ENCODE results near the gene COL11A1.
A peak's percentile ranks its signal among the peaks of the same experiment; 100 is the strongest.
"Not testable (repeated sequence)": the region's sequence is repeated elsewhere in the genome, so short reads cannot be mapped to it uniquely, and the experiment has no call there.

The COL11A1 gene

GRCh38 chr1:103108376-103109150 lies at the start of gene COL11A1:
COL11A1 (minus strand) TSS chr1:103108522; CDS start chr1:103108178, 344 bp downstream.
- no peak for DNase-seq

GRCh38 chr1:103156966-103157365 lies 48.6 kb upstream of the COL11A1 start:
- DNase-seq = no peak

GRCh38 chr1:103146166-103146565 lies 37.8 kb upstream of the COL11A1 start:
- peak; percentile 88 for DNase-seq

- DNase-seq = no peak
Measured at GRCh38 chr1:103145449-103145848, 37.1 kb upstream of the COL11A1 start.

GRCh38 chr1:103144681-103145080 lies 36.4 kb upstream of the COL11A1 start:
- no peak for DNase-seq

- no peak for DNase-seq
Measured at GRCh38 chr1:103142461-103142860, 34.1 kb upstream of the COL11A1 start.

GRCh38 chr1:103129796-103130195 lies 21.5 kb upstream of the COL11A1 start:
- no peak for DNase-seq

- DNase-seq = no peak
Measured at GRCh38 chr1:103129255-103129654, 20.9 kb upstream of the COL11A1 start.

- DNase-seq = not testable (repeated sequence)
Measured at GRCh38 chr1:103128256-103128655, 19.9 kb upstream of the COL11A1 start.

GRCh38 chr1:103125219-103125618 lies 16.9 kb upstream of the COL11A1 start:
- no peak for DNase-seq

- DNase-seq = no peak
Measured at GRCh38 chr1:103122983-103123720, 14.8 kb upstream of the COL11A1 start.

GRCh38 chr1:103120981-103121380 lies 12.7 kb upstream of the COL11A1 start:
- DNase-seq = no peak

GRCh38 chr1:103112546-103112945 lies 4.2 kb upstream of the COL11A1 start:
- DNase-seq = no peak

GRCh38 chr1:103111926-103112325 lies 3.6 kb upstream of the COL11A1 start:
- DNase-seq = no peak

- no peak for DNase-seq
Measured at GRCh38 chr1:103110701-103111100, 2.4 kb upstream of the COL11A1 start.

GRCh38 chr1:103109311-103109920 lies 1.1 kb upstream of the COL11A1 start:
- no peak for DNase-seq

GRCh38 chr1:103107741-103108375 lies 464 bp downstream of the COL11A1 start:
- DNase-seq = no peak

- DNase-seq = peak; percentile 71
Measured at GRCh38 chr1:103106426-103107341, 1.6 kb downstream of the COL11A1 start.

GRCh38 chr1:103101399-103101798 lies 6.9 kb downstream of the COL11A1 start:
- DNase-seq = no peak

GRCh38 chr1:103089221-103089620 lies 19.1 kb downstream of the COL11A1 start:
- DNase-seq = no peak

GRCh38 chr1:103087256-103087655 lies 21.1 kb downstream of the COL11A1 start:
- no peak for DNase-seq

GRCh38 chr1:103084181-103084580 lies 24.1 kb downstream of the COL11A1 start:
- DNase-seq = no peak
